ENCODE measurements around the gene MGAT5.

Gene MGAT5

GRCh38 chr2:134337631-134338030, 83.8 kb downstream of the MGAT5 start:
- Histone ChIP-seq H3K27ac (peak overlapping the region; percentile 78), H3K4me3 (ENCODE audit: low read depth in 1 of 2, low read length in 1 of 2) (peak overlapping the region in 1 of 2 experiments; percentile 12), H3K9me3 (no peaks in the 10 kb centered on the region), H3K27me3 (no peaks in the 10 kb centered on the region), H3K4me1 (ENCODE audit: control insufficient read depth in 1 of 2, insufficient read depth in 1 of 2, low read depth in 1 of 2, low read length in 1 of 2) (peaks cover 31 to 43% of the 10 kb centered on the region in 2 experiments), H3K36me3 (no peaks in the 10 kb centered on the region)
- TF ChIP-seq CTCF (IDR thresholded peaks at IDR 0.05) = no peak

GRCh38 chr2:134338208-134338607, 84.3 kb downstream of the MGAT5 start:
- H3K4me1 ChIP-seq (ENCODE audit: control insufficient read depth in 1 of 2, insufficient read depth in 1 of 2, low read depth in 1 of 2, low read length in 1 of 2) = peaks cover 32 to 47% of the 10 kb centered on the region in 2 experiments
- H3K27me3 ChIP-seq = no peaks in the 10 kb centered on the region
- no peaks in the 10 kb centered on the region for H3K9me3 ChIP-seq
- no peaks in the 10 kb centered on the region for H3K36me3 ChIP-seq
- TF ChIP-seq CTCF (IDR thresholded peaks at IDR 0.05) = no peak
- H3K4me3 ChIP-seq (ENCODE audit: low read depth in 1 of 2, low read length in 1 of 2) = peak overlapping the region in 1 of 2 experiments; percentile 12
- H3K27ac ChIP-seq = peak overlapping the region; percentile 78

- Histone ChIP-seq H3K27ac (peak overlapping the region; percentile 70), H3K9me3 (no peaks in the 10 kb centered on the region), H3K36me3 (no peaks in the 10 kb centered on the region), H3K4me1 (ENCODE audit: control insufficient read depth in 1 of 2, insufficient read depth in 1 of 2, low read depth in 1 of 2, low read length in 1 of 2) (peaks cover 32 to 47% of the 10 kb centered on the region in 2 experiments), H3K4me3 (ENCODE audit: low read depth in 1 of 2, low read length in 1 of 2) (no peak overlapping the region), H3K27me3 (no peaks in the 10 kb centered on the region)
- no peak for TF ChIP-seq CTCF (IDR thresholded peaks at IDR 0.05)
Measured at GRCh38 chr2:134341476-134341875, 87.6 kb downstream of the MGAT5 start.

GRCh38 chr2:134344954-134345697, 91.3 kb downstream of the MGAT5 start:
- no peak overlapping the region for H3K27ac ChIP-seq
- H3K9me3 ChIP-seq = no peaks in the 10 kb centered on the region
- no peak overlapping the region for H3K4me3 ChIP-seq (ENCODE audit: low read depth in 1 of 2, low read length in 1 of 2)
- TF ChIP-seq CTCF (IDR thresholded peaks at IDR 0.05) = no peak
- H3K4me1 ChIP-seq (ENCODE audit: control insufficient read depth in 1 of 2, insufficient read depth in 1 of 2, low read depth in 1 of 2, low read length in 1 of 2) = peaks cover 22 to 29% of the 10 kb centered on the region in 2 experiments
- peaks cover under 1% of the 10 kb centered on the region for H3K36me3 ChIP-seq
- H3K27me3 ChIP-seq = no peaks in the 10 kb centered on the region

GRCh38 chr2:134346141-134346540, 92.3 kb downstream of the MGAT5 start:
- Histone ChIP-seq H3K27ac (no peak overlapping the region), H3K4me3 (ENCODE audit: low read depth in 1 of 2, low read length in 1 of 2) (no peak overlapping the region), H3K36me3 (peaks cover 10% of the 10 kb centered on the region), H3K27me3 (no peaks in the 10 kb centered on the region), H3K4me1 (ENCODE audit: control insufficient read depth in 1 of 2, insufficient read depth in 1 of 2, low read depth in 1 of 2, low read length in 1 of 2) (peaks cover 16 to 19% of the 10 kb centered on the region in 2 experiments), H3K9me3 (no peaks in the 10 kb centered on the region)
- TF ChIP-seq CTCF (IDR thresholded peaks at IDR 0.05) = no peak
